Fibroblast of lung (primary cell): Measurements from ENCODE around the gene ELMO1.

Experiments
- CTCF ChIP-seq, 2 donors: IDR thresholded peaks in 1 of 2; conservative IDR thresholded peaks in 1 of 2; 1 replicate in 1 of 2; 2 replicates in 1 of 2; pipeline ENCODE4 v1.5.1; 2011 to 2012; ENCODE audit warnings: low read length in 2 of 2, control low read depth in 1 of 2, inconsistent platforms in 1 of 2, low read depth in 1 of 2, mild to moderate bottlenecking in 1 of 2
- EZH2 ChIP-seq: IDR thresholded peaks from 2 replicates; pipeline ENCODE4 v1.5.1; 2012; ENCODE audit warnings: low read length, control low read depth, mild to moderate bottlenecking; ENCODE audit errors: missing control alignments

GRCh38 chr7:37366445-37366844 lies 82.2 kb downstream of the ELMO1 start:
- TF ChIP-seq CTCF (conservative IDR thresholded peaks at IDR 0.05 in 1 of 2, IDR thresholded peaks at IDR 0.05 in 1 of 2; ENCODE audit: low read depth in 1 of 2, low read length in 2 of 2), result no peak
- no peak for TF ChIP-seq EZH2
